Esophagus squamous epithelium (tissue), 4 donors: ENCODE data around the gene ELMO1.

ENCODE experiments used
- CTCF ChIP-seq, 6 experiments: fragments of 450-650 bp in 4 of 6; fragments of 200-600 bp in 2 of 6; sonication (generic) in 2 of 6; IDR thresholded peaks; one replicate each; pipeline ENCODE4 v1.5.1; 2016 to 2019; ENCODE audit warnings: antibody characterized with exemption in 6 of 6, mild to moderate bottlenecking in 4 of 6, moderate library complexity in 4 of 6
- POLR2A ChIP-seq, 4 donors: fragments of 450-650 bp; IDR thresholded peaks; one replicate each; pipeline ENCODE4 v1.6.1; 2017; ENCODE audit warnings: antibody characterized with exemption in 4 of 4, mild to moderate bottlenecking in 4 of 4, moderate library complexity in 3 of 4

- TF ChIP-seq POLR2A (IDR thresholded peaks at IDR 0.05): no peak
- no peak for TF ChIP-seq CTCF (IDR thresholded peaks at IDR 0.05)
These were observed 173.5 kb downstream of the ELMO1 start for GRCh38 chr7:37275078-37275710.
